ENCODE measurements around the gene GRIN2B.

DNA sequence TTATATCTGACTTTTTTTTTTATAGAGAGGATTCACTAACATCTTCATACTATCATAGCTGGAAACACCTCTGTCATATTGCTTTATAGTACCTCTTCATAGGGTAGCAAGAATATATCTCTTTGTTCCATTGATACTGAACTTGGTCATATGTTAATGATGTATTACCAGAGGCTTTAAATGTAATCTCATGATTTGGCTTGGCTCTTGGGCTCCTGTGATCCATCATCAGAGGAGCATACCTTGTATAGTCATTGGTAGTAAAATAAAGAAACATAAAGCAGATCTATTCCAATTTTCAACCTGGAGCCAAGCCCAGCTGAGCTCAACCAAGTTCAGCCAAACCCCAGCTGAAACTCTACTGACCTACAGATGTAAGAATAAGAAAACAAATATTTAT, 43.2 kb upstream of the GRIN2B start:
- TF ChIP-seq CTCF (conservative IDR thresholded peaks at IDR 0.05 in 1 of 2, IDR thresholded peaks at IDR 0.05 in 1 of 2; ENCODE audit: low read depth in 1 of 2, low read length in 2 of 2) (no peak), EZH2 (IDR thresholded peaks at IDR 0.05; ENCODE audit: low read length, missing control alignments) (no peak)

Measured in fibroblast of lung (primary cell).